ENCODE results near the gene PROM2. TPM values are rescaled to one million over a fixed set of nuclear protein-coding genes. Genes with fewer than 3 reads are reported as not detected.

The PROM2 gene
- total and polyA plus RNA-seq, 2 donors (not counting 3 experiments of a cell fraction or from before 2014, with no cell fraction given): 0.39 to 0.60 TPM

DNA sequence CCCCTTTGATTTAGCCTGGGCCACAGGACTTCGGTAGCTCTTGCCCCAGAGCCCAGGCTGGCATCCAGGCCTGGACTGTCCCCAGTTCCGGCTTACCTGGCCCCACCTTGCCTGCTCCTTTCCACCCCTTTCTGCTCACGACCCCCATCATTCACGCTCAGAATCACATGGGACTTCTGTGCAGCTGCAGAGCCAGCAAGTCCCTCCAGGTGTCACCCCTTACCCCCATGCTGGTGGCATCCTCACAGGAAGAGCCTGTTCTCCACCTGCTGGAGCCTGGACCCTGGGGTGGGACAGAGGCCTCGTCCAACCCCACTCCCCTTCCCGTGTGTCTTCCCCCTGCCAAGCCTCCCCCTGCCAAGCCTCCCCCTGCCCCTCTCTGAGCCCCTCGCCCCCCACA, 15.0 kb downstream of the PROM2 start:
- H2AFZ ChIP-seq (ENCODE audit: low read depth, low read length): no peak overlapping the region

More for the DNA sequence above, 15.0 kb downstream of the PROM2 start:
- intact Hi-C loops (cut with micrococcal nuclease): no loop called here
- H3K79me2 ChIP-seq (ENCODE audit: control insufficient read depth, insufficient read depth, low read length): no peaks in the 10 kb centered on the region
- no peak overlapping the region for H3K4me2 ChIP-seq (ENCODE audit: insufficient read depth, low read length)
- ChIA-PET POLR2A (no interaction called here), CTCF (no interaction called here)
- H3K27me3 ChIP-seq (ENCODE audit: control insufficient read depth in 2 of 2, insufficient read depth in 2 of 2, low read length in 2 of 2): no peaks in the 10 kb centered on the region
- H3K9ac ChIP-seq (replicated peaks; ENCODE audit: extremely low read depth, insufficient read depth, low read length): no peak overlapping the region
- no peak for DNase-seq (ENCODE audit: low read depth, low spot score)
- H3K4me3 ChIP-seq (replicated peaks in 1 of 3; ENCODE audit: insufficient read depth in 1 of 3, low read depth in 1 of 3, low read length in 3 of 3): no peak overlapping the region
- H4K20me1 ChIP-seq (replicated peaks; ENCODE audit: control insufficient read depth, extremely low read depth, insufficient read depth, low read length): no peaks in the 10 kb centered on the region
- dilution Hi-C loops (cut with MboI; ENCODE audit: extremely low pct_ligation_motif_present, low sequenced_read_pairs): no loop called here
- no peaks in the 10 kb centered on the region for H3K36me3 ChIP-seq (ENCODE audit: control insufficient read depth in 2 of 2, extremely low read depth in 1 of 2, insufficient read depth in 2 of 2, low read length in 2 of 2)
- TF ChIP-seq, protein P1, sequence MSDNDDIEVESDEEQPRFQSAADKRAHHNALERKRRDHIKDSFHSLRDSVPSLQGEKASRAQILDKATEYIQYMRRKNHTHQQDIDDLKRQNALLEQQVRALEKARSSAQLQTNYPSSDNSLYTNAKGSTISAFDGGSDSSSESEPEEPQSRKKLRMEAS (IDR thresholded peaks at IDR 0.05; ENCODE audit: insufficient read depth, insufficient read length): no peak
- TF ChIP-seq EZH2 (IDR thresholded peaks at IDR 0.05; ENCODE audit: borderline replicate concordance, low read depth, low read length, severe bottlenecking) (no peak), FOS (IDR thresholded peaks at IDR 0.05; ENCODE audit: borderline replicate concordance, insufficient read depth, low read length) (no peak), POLR2AphosphoS5 (IDR thresholded peaks at IDR 0.05; ENCODE audit: insufficient read depth, low read depth, low read length) (no peak), MYC (IDR thresholded peaks at IDR 0.05; ENCODE audit: low read depth, low read length) (no peak), JUN (IDR thresholded peaks at IDR 0.05; ENCODE audit: borderline replicate concordance, insufficient read depth, insufficient read length, low read depth) (no peak), GATA2 (IDR thresholded peaks at IDR 0.05; ENCODE audit: insufficient read depth, insufficient read length, low read depth, low read length) (no peak), POLR2A (IDR thresholded peaks at IDR 0.05; ENCODE audit: low read depth, low read length) (no peak)
- TF ChIP-seq, protein P2, sequence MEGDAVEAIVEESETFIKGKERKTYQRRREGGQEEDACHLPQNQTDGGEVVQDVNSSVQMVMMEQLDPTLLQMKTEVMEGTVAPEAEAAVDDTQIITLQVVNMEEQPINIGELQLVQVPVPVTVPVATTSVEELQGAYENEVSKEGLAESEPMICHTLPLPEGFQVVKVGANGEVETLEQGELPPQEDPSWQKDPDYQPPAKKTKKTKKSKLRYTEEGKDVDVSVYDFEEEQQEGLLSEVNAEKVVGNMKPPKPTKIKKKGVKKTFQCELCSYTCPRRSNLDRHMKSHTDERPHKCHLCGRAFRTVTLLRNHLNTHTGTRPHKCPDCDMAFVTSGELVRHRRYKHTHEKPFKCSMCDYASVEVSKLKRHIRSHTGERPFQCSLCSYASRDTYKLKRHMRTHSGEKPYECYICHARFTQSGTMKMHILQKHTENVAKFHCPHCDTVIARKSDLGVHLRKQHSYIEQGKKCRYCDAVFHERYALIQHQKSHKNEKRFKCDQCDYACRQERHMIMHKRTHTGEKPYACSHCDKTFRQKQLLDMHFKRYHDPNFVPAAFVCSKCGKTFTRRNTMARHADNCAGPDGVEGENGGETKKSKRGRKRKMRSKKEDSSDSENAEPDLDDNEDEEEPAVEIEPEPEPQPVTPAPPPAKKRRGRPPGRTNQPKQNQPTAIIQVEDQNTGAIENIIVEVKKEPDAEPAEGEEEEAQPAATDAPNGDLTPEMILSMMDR (IDR thresholded peaks at IDR 0.05; ENCODE audit: extremely low read depth in 1 of 2, insufficient read depth in 1 of 2, low read depth in 1 of 2, low read length in 2 of 2): no peak
- H3K9me1 ChIP-seq (replicated peaks; ENCODE audit: control insufficient read depth, extremely low read depth, insufficient read depth, low read length): no peaks in the 10 kb centered on the region
- no peaks in the 10 kb centered on the region for H3K4me1 ChIP-seq (ENCODE audit: control insufficient read depth, extremely low read depth, insufficient read depth, low read length)
- no peak overlapping the region for H3K27ac ChIP-seq (ENCODE audit: insufficient read depth, low read depth, low read length)
- BruUV-seq (replicated peaks): no TSS peak
- H3K9me3 ChIP-seq (replicated peaks; ENCODE audit: control insufficient read depth, insufficient read depth, low read length): no peaks in the 10 kb centered on the region
- FAIRE-seq: no peak
